ENCODE measurements around the gene UXS1. TPM values are rescaled to one million over a fixed set of nuclear protein-coding genes. Genes with fewer than 3 reads are reported as not detected.

The UXS1 gene
- total and polyA plus RNA-seq, 2 donors (not counting 3 experiments of a cell fraction or from before 2014, with no cell fraction given) = 34.2 to 43.2 TPM

- TF ChIP-seq EZH2 (IDR thresholded peaks at IDR 0.05; ENCODE audit: borderline replicate concordance, low read depth, low read length, severe bottlenecking) (no peak), CTCF (IDR thresholded peaks at IDR 0.05; ENCODE audit: extremely low read depth in 1 of 2, insufficient read depth in 1 of 2, low read depth in 1 of 2, low read length in 2 of 2) (no peak), POLR2AphosphoS5 (IDR thresholded peaks at IDR 0.05; ENCODE audit: insufficient read depth, low read depth, low read length) (no peak), FOS (IDR thresholded peaks at IDR 0.05; ENCODE audit: borderline replicate concordance, insufficient read depth, low read length) (no peak), GATA2 (IDR thresholded peaks at IDR 0.05; ENCODE audit: insufficient read depth, insufficient read length, low read depth, low read length) (no peak), MYC (IDR thresholded peaks at IDR 0.05; ENCODE audit: low read depth, low read length) (no peak), JUN (IDR thresholded peaks at IDR 0.05; ENCODE audit: borderline replicate concordance, insufficient read depth, insufficient read length, low read depth) (no peak), POLR2A (IDR thresholded peaks at IDR 0.05; ENCODE audit: low read depth, low read length) (no peak), MAX (IDR thresholded peaks at IDR 0.05; ENCODE audit: insufficient read depth, insufficient read length) (no peak)
- H3K27ac ChIP-seq (ENCODE audit: insufficient read depth, low read depth, low read length) = no peak overlapping the region
- no peak overlapping the region for H3K9ac ChIP-seq (replicated peaks; ENCODE audit: extremely low read depth, insufficient read depth, low read length)
- H4K20me1 ChIP-seq (replicated peaks; ENCODE audit: control insufficient read depth, extremely low read depth, insufficient read depth, low read length) = no peaks in the 10 kb centered on the region
- intact Hi-C loops (cut with micrococcal nuclease) = no loop called here
- H3K4me1 ChIP-seq (ENCODE audit: control insufficient read depth, extremely low read depth, insufficient read depth, low read length) = no peaks in the 10 kb centered on the region
- dilution Hi-C loops (cut with MboI; ENCODE audit: extremely low pct_ligation_motif_present, low sequenced_read_pairs) = no loop called here
- POLR2A ChIA-PET = no interaction called here
- no peak overlapping the region for H2AFZ ChIP-seq (ENCODE audit: low read depth, low read length)
- DNase-seq (ENCODE audit: low read depth, low spot score) (no peak), FAIRE-seq (no peak)
- CTCF ChIA-PET = interaction anchor here (1.2 to 1.6 kb wide), 2 partner anchors 20 to 68 kb away, joined by 3 read pairs; no protein-coding TSS in a partner anchor
- BruUV-seq (replicated peaks) = no TSS peak
- no peaks in the 10 kb centered on the region for H3K27me3 ChIP-seq (ENCODE audit: control insufficient read depth in 2 of 2, insufficient read depth in 2 of 2, low read length in 2 of 2)
- H3K9me1 ChIP-seq (replicated peaks; ENCODE audit: control insufficient read depth, extremely low read depth, insufficient read depth, low read length) = no peaks in the 10 kb centered on the region
- no peaks in the 10 kb centered on the region for H3K9me3 ChIP-seq (replicated peaks; ENCODE audit: control insufficient read depth, insufficient read depth, low read length)
- no peak overlapping the region for H3K4me3 ChIP-seq (replicated peaks in 1 of 3; ENCODE audit: insufficient read depth in 1 of 3, low read depth in 1 of 3, low read length in 3 of 3)
- H3K79me2 ChIP-seq (ENCODE audit: control insufficient read depth, insufficient read depth, low read length) = no peaks in the 10 kb centered on the region
- H3K4me2 ChIP-seq (ENCODE audit: insufficient read depth, low read length) = no peak overlapping the region
- H3K36me3 ChIP-seq (ENCODE audit: control insufficient read depth in 2 of 2, extremely low read depth in 1 of 2, insufficient read depth in 2 of 2, low read length in 2 of 2) = no peaks in the 10 kb centered on the region
These were observed 69.1 kb downstream of the UXS1 start for GRCh38 chr2:106124905-106125549.
